ENCODE results near the gene RBMS3.
"Not testable (repeated sequence)": the region's sequence is repeated elsewhere in the genome, so short reads cannot be mapped to it uniquely, and the experiment has no call there.

RBMS3 gene

DNA sequence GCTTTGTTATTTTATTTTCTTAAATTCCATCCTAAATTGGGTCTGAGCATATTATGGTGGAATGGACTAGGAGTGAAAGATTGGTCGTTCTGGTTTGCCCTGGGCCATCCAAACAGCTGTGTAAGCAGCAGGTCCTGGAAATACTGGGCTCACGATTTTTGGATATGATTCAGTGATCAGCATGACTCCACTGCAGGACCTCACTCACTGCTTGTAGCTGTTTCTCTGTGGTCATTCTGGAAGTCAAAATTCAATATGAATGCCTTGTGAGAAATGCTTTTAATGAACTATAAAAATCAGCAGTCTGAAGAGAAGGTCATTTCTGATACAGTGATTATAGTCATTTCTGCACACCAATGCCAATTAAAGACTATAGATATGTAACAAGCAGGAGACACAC lies 185.0 kb downstream of the RBMS3 start:
- Histone ChIP-seq H3K9me3 (ENCODE audit: control extremely low read depth in 1 of 5, control insufficient read depth in 4 of 5, insufficient read depth in 2 of 5, low read depth in 1 of 5, low read length in 4 of 5) (no peaks in the 10 kb centered on the region), H3K4me3 (ENCODE audit: control insufficient read depth in 1 of 7, extremely low read depth in 1 of 7, insufficient read depth in 4 of 7, low read depth in 2 of 7, low read length in 6 of 7) (no peak overlapping the region), H3K27ac (ENCODE audit: insufficient read depth in 1 of 2, low read depth in 1 of 2, low read length in 2 of 2, poor library complexity in 1 of 2, severe bottlenecking in 2 of 2) (no peak overlapping the region), H3K4me1 (ENCODE audit: control extremely low read depth in 1 of 4, control insufficient read depth in 4 of 4, insufficient read depth in 4 of 4, low read length in 3 of 4) (no peaks in the 10 kb centered on the region), H3K27me3 (replicated peaks in 2 of 5; ENCODE audit: control insufficient read depth in 4 of 5, insufficient read depth in 5 of 5, low read length in 4 of 5) (peaks cover 0 to 2% (median 0%) of the 10 kb centered on the region in 5 experiments), H3K36me3 (ENCODE audit: control insufficient read depth in 4 of 4, insufficient read depth in 4 of 4, low read length in 3 of 4) (no peaks in the 10 kb centered on the region)
- no peak for DNase-seq
- POLR2A ChIA-PET, result no interaction called here
- 100% methylated on average over 1 of the region's 2 CpGs for WGBS (ENCODE audit: insufficient coverage)
- CTCF ChIA-PET, result no interaction called here

DNA sequence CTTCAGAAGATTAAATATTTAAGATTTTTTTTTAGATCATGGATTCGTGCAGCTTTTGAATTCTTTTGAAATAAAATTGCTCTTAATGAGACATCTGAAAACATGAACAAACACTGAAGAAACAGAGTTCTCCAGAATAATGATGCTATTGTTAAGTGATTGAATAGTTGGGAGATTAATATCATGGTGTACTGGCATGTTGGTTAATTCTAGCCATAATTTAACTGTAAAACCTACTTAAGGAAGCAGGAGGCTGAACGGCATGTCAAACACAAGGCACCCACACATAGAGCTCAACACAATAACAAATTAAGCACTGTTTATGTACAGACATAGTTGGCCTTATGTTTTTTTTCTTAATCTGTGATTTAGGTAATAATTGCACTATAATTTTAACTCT lies 185.6 kb downstream of the RBMS3 start:
- no peak for DNase-seq
- ChIA-PET POLR2A (no interaction called here), CTCF (no interaction called here)
- Histone ChIP-seq H3K27me3 (replicated peaks in 2 of 5; ENCODE audit: control insufficient read depth in 4 of 5, insufficient read depth in 5 of 5, low read length in 4 of 5) (peaks cover 0 to 2% (median 0%) of the 10 kb centered on the region in 5 experiments), H3K4me1 (ENCODE audit: control extremely low read depth in 1 of 4, control insufficient read depth in 4 of 4, insufficient read depth in 4 of 4, low read length in 3 of 4) (no peaks in the 10 kb centered on the region), H3K36me3 (ENCODE audit: control insufficient read depth in 4 of 4, insufficient read depth in 4 of 4, low read length in 3 of 4) (no peaks in the 10 kb centered on the region), H3K27ac (ENCODE audit: insufficient read depth in 1 of 2, low read depth in 1 of 2, low read length in 2 of 2, poor library complexity in 1 of 2, severe bottlenecking in 2 of 2) (no peak overlapping the region), H3K4me3 (ENCODE audit: control insufficient read depth in 1 of 7, extremely low read depth in 1 of 7, insufficient read depth in 4 of 7, low read depth in 2 of 7, low read length in 6 of 7) (no peak overlapping the region), H3K9me3 (ENCODE audit: control extremely low read depth in 1 of 5, control insufficient read depth in 4 of 5, insufficient read depth in 2 of 5, low read depth in 1 of 5, low read length in 4 of 5) (no peaks in the 10 kb centered on the region)
- no CpG with 5 or more reads among the region's 2 CpGs for WGBS (ENCODE audit: insufficient coverage)

- POLR2A ChIA-PET, result no interaction called here
- no peaks in the 10 kb centered on the region for H3K4me1 ChIP-seq (ENCODE audit: control extremely low read depth in 1 of 4, control insufficient read depth in 4 of 4, insufficient read depth in 4 of 4, low read length in 3 of 4)
- 100% methylated on average over 2 of the region's 4 CpGs for WGBS (ENCODE audit: insufficient coverage)
Measured at GRCh38 chr3:29468187-29468586, 187.3 kb downstream of the RBMS3 start.

DNA sequence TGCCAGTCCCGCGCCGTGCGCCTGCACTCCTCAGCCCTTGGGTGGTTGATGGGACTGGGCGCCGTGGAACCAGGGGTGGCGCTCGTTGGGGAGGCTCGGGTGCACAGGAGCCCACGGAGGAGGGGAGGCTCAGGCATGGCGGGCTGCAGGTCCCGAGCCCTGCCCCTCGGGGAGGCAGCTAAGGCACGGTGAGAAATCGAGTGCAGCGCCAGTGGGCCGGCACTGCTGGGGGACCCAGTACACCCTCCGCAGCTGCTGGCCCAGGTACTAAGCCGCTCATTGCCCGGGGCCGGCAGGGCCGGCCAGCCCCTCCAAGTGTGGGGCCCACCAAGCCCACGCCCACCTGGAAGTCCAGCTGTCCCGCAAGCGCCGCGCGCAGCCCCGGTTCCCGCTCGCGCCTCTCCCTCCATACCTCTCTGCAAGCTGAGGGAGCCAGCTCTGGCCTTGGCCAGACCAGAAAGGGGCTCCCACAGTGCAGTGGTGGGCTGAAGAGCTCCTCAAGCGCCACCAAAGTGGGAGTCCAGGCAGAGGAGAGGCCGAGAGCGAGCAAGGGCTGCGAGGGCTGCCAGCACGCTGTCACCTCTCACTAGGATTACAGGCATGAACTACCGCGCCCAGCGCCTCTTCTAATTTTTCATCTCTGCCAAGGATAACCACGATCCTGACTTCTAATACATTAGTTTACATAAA lies 192.8 kb downstream of the RBMS3 start:
- POLR2A ChIA-PET; H3K27ac ChIP-seq (ENCODE audit: insufficient read depth in 1 of 2, low read depth in 1 of 2, low read length in 2 of 2, poor library complexity in 1 of 2, severe bottlenecking in 2 of 2); H3K36me3 ChIP-seq (ENCODE audit: control insufficient read depth in 4 of 4, insufficient read depth in 4 of 4, low read length in 3 of 4); H3K27me3 ChIP-seq (replicated peaks in 2 of 5; ENCODE audit: control insufficient read depth in 4 of 5, insufficient read depth in 5 of 5, low read length in 4 of 5); DNase-seq; H3K4me1 ChIP-seq (ENCODE audit: control extremely low read depth in 1 of 4, control insufficient read depth in 4 of 4, insufficient read depth in 4 of 4, low read length in 3 of 4); H3K4me3 ChIP-seq (ENCODE audit: control insufficient read depth in 1 of 7, extremely low read depth in 1 of 7, insufficient read depth in 4 of 7, low read depth in 2 of 7, low read length in 6 of 7); H3K9me3 ChIP-seq (ENCODE audit: control extremely low read depth in 1 of 5, control insufficient read depth in 4 of 5, insufficient read depth in 2 of 5, low read depth in 1 of 5, low read length in 4 of 5): not testable (repeated sequence)
- 94% methylated on average over 38 of the region's 41 CpGs for WGBS (ENCODE audit: insufficient coverage)
- CTCF ChIA-PET, result interaction anchor here (1.6 kb wide), 1 partner anchor 12 kb away, joined by 4 read pairs; no protein-coding TSS in a partner anchor

More at GRCh38 chr3:29468187-29468586, 187.3 kb downstream of the RBMS3 start:
- no peak for DNase-seq
- H3K36me3 ChIP-seq (ENCODE audit: control insufficient read depth in 4 of 4, insufficient read depth in 4 of 4, low read length in 3 of 4), result no peaks in the 10 kb centered on the region
- no peak overlapping the region for H3K27ac ChIP-seq (ENCODE audit: insufficient read depth in 1 of 2, low read depth in 1 of 2, low read length in 2 of 2, poor library complexity in 1 of 2, severe bottlenecking in 2 of 2)
- H3K9me3 ChIP-seq (ENCODE audit: control extremely low read depth in 1 of 5, control insufficient read depth in 4 of 5, insufficient read depth in 2 of 5, low read depth in 1 of 5, low read length in 4 of 5), result no peaks in the 10 kb centered on the region
- no peak overlapping the region for H3K4me3 ChIP-seq (ENCODE audit: control insufficient read depth in 1 of 7, extremely low read depth in 1 of 7, insufficient read depth in 4 of 7, low read depth in 2 of 7, low read length in 6 of 7)
- H3K27me3 ChIP-seq (replicated peaks in 2 of 5; ENCODE audit: control insufficient read depth in 4 of 5, insufficient read depth in 5 of 5, low read length in 4 of 5), result peaks cover 0 to 2% (median 0%) of the 10 kb centered on the region in 5 experiments
- CTCF ChIA-PET, result interaction anchor here (0.6 kb wide), 1 partner anchor 11 kb away, joined by 3 read pairs; no protein-coding TSS in a partner anchor

DNA sequence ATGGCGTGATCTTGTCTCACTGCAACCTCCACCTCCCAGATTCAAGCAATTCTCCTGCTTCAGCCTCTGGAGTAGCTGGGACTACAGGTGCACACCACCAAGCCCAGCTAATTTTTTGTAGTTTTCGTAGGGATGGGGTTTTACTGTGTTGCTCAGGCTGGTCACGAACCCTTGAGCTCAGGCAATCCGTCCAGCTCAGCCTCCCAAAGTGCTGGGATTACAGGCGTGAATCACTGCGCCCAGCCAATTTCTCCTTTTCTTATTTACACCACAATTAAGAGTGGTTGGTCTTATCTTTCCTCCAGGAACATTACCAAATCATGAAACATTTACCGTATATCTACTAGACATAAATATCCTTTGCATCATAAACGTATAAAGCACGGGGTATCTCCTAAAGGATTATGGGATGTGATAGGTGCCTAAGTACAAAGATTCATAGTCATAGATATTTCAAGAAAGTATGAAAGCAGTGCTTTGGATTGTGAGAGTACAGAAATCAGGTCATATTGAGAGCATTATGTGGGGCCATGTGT lies 194.5 kb downstream of the RBMS3 start:
- Histone ChIP-seq H3K4me1 (ENCODE audit: control extremely low read depth in 1 of 4, control insufficient read depth in 4 of 4, insufficient read depth in 4 of 4, low read length in 3 of 4) (no peaks in the 10 kb centered on the region), H3K4me3 (ENCODE audit: control insufficient read depth in 1 of 7, extremely low read depth in 1 of 7, insufficient read depth in 4 of 7, low read depth in 2 of 7, low read length in 6 of 7) (no peak overlapping the region), H3K27ac (ENCODE audit: insufficient read depth in 1 of 2, low read depth in 1 of 2, low read length in 2 of 2, poor library complexity in 1 of 2, severe bottlenecking in 2 of 2) (no peak overlapping the region), H3K9me3 (ENCODE audit: control extremely low read depth in 1 of 5, control insufficient read depth in 4 of 5, insufficient read depth in 2 of 5, low read depth in 1 of 5, low read length in 4 of 5) (no peaks in the 10 kb centered on the region), H3K27me3 (replicated peaks in 2 of 5; ENCODE audit: control insufficient read depth in 4 of 5, insufficient read depth in 5 of 5, low read length in 4 of 5) (no peaks in the 10 kb centered on the region), H3K36me3 (ENCODE audit: control insufficient read depth in 4 of 4, insufficient read depth in 4 of 4, low read length in 3 of 4) (no peaks in the 10 kb centered on the region)
- POLR2A ChIA-PET, result no interaction called here
- WGBS (ENCODE audit: insufficient coverage), result 95% methylated on average over 7 of the region's 9 CpGs
- CTCF ChIA-PET, result interaction anchor here (1.6 kb wide), 1 partner anchor 13 kb away, joined by 4 read pairs; no protein-coding TSS in a partner anchor
- no peak for DNase-seq

- DNase-seq, result no peak
- Histone ChIP-seq H3K27me3 (replicated peaks in 2 of 5; ENCODE audit: control insufficient read depth in 4 of 5, insufficient read depth in 5 of 5, low read length in 4 of 5) (no peaks in the 10 kb centered on the region), H3K4me1 (ENCODE audit: control extremely low read depth in 1 of 4, control insufficient read depth in 4 of 4, insufficient read depth in 4 of 4, low read length in 3 of 4) (no peaks in the 10 kb centered on the region), H3K4me3 (ENCODE audit: control insufficient read depth in 1 of 7, extremely low read depth in 1 of 7, insufficient read depth in 4 of 7, low read depth in 2 of 7, low read length in 6 of 7) (no peak overlapping the region), H3K27ac (ENCODE audit: insufficient read depth in 1 of 2, low read depth in 1 of 2, low read length in 2 of 2, poor library complexity in 1 of 2, severe bottlenecking in 2 of 2) (no peak overlapping the region), H3K36me3 (ENCODE audit: control insufficient read depth in 4 of 4, insufficient read depth in 4 of 4, low read length in 3 of 4) (no peaks in the 10 kb centered on the region), H3K9me3 (ENCODE audit: control extremely low read depth in 1 of 5, control insufficient read depth in 4 of 5, insufficient read depth in 2 of 5, low read depth in 1 of 5, low read length in 4 of 5) (no peaks in the 10 kb centered on the region)
- ChIA-PET CTCF (no interaction called here), POLR2A (no interaction called here)
Measured at GRCh38 chr3:29475854-29476253, 195.0 kb downstream of the RBMS3 start.

- ChIA-PET POLR2A (no interaction called here), CTCF (no interaction called here)
- Histone ChIP-seq H3K27ac (ENCODE audit: insufficient read depth in 1 of 2, low read depth in 1 of 2, low read length in 2 of 2, poor library complexity in 1 of 2, severe bottlenecking in 2 of 2) (no peak overlapping the region), H3K36me3 (ENCODE audit: control insufficient read depth in 4 of 4, insufficient read depth in 4 of 4, low read length in 3 of 4) (no peaks in the 10 kb centered on the region), H3K9me3 (ENCODE audit: control extremely low read depth in 1 of 5, control insufficient read depth in 4 of 5, insufficient read depth in 2 of 5, low read depth in 1 of 5, low read length in 4 of 5) (no peaks in the 10 kb centered on the region), H3K4me3 (ENCODE audit: control insufficient read depth in 1 of 7, extremely low read depth in 1 of 7, insufficient read depth in 4 of 7, low read depth in 2 of 7, low read length in 6 of 7) (no peak overlapping the region), H3K4me1 (ENCODE audit: control extremely low read depth in 1 of 4, control insufficient read depth in 4 of 4, insufficient read depth in 4 of 4, low read length in 3 of 4) (no peaks in the 10 kb centered on the region), H3K27me3 (replicated peaks in 2 of 5; ENCODE audit: control insufficient read depth in 4 of 5, insufficient read depth in 5 of 5, low read length in 4 of 5) (no peaks in the 10 kb centered on the region)
- DNase-seq, result no peak
- WGBS (ENCODE audit: insufficient coverage), result 94% methylated on average over 2 of the region's 3 CpGs
Measured at GRCh38 chr3:29478611-29479010, 197.7 kb downstream of the RBMS3 start.
